ENCODE results near the gene AMN. TPM values are rescaled to one million over a fixed set of nuclear protein-coding genes. Genes with fewer than 3 reads are reported as not detected.

AMN gene
- total and polyA plus RNA-seq, 9 of the 15 experiments (the other 6 are each of a cell fraction or from before 2014, with no cell fraction given) = 0.04 to 0.14 TPM; not detected in 7

GRCh38 chr14:102957222-102957621 lies 34.8 kb downstream of the AMN start:
- in situ Hi-C loops (cut with MboI) (no loop called here), intact Hi-C loops (cut with micrococcal nuclease) (no loop called here)
- H3K27me3 ChIP-seq (ENCODE audit: control insufficient read depth in 2 of 2, insufficient read depth in 2 of 2, low read length in 2 of 2) = no peaks in the 10 kb centered on the region
- ChIA-PET POLR2A (interaction anchor here (0.7 kb wide), 1 partner anchor 470 kb away, joined by 3 read pairs; no protein-coding TSS in a partner anchor), CTCF (ENCODE audit: low intra/inter-chr PET ratio) (no interaction called here)
- no peak overlapping the region for H3K9ac ChIP-seq (ENCODE audit: insufficient read depth in 1 of 2, low read depth in 2 of 2, low read length in 2 of 2)
- H3K36me3 ChIP-seq (ENCODE audit: control insufficient read depth, insufficient read depth, low read length) = peaks cover 29% of the 10 kb centered on the region; the same call in 2 of the 3 replicates
- DNase-seq (ENCODE audit: extremely low read depth in 1 of 4, low spot score in 3 of 4) (no peak), FAIRE-seq (no peak), ATAC-seq (no peak)
- no peak overlapping the region for H3K4me2 ChIP-seq (ENCODE audit: insufficient read depth, low read length)
- BruUV-seq (replicated peaks) = no TSS peak
- no peak overlapping the region for H2AFZ ChIP-seq (ENCODE audit: low read depth, low read length)
- H3K79me2 ChIP-seq (ENCODE audit: control insufficient read depth, insufficient read depth, low read length) = no peaks in the 10 kb centered on the region
- H3K4me1 ChIP-seq (replicated peaks in 1 of 2; ENCODE audit: control insufficient read depth in 2 of 2, insufficient read depth in 2 of 2, low read length in 2 of 2) = peaks cover 0 to 7% of the 10 kb centered on the region in 2 experiments; a peak in 2 of 5 replicates
- no peaks in the 10 kb centered on the region for H3K9me3 ChIP-seq (replicated peaks; ENCODE audit: control insufficient read depth, insufficient read depth, low read depth, low read length)
- no peak overlapping the region for H3K27ac ChIP-seq (ENCODE audit: extremely low read depth, low read depth, low read length)
- no peak overlapping the region for H3K4me3 ChIP-seq
- no peaks in the 10 kb centered on the region for H3K9me1 ChIP-seq (ENCODE audit: control insufficient read depth, insufficient read depth, low read length)
- H4K20me1 ChIP-seq (replicated peaks; ENCODE audit: control insufficient read depth, insufficient read depth, low read length) = no peaks in the 10 kb centered on the region
- 83% methylated on average over 3 of the region's 10 CpGs for WGBS (ENCODE audit: insufficient coverage, low coverage, missing lambda C conversion rate)
- no peak for TF ChIP-seq FOXK1 (CRISPR knock-in tag; IDR thresholded peaks at IDR 0.05; ENCODE audit: borderline replicate concordance)
- no peak for TF ChIP-seq PBX2 (CRISPR knock-in tag; IDR thresholded peaks at IDR 0.05; ENCODE audit: low read depth)
- no peak for TF ChIP-seq PBX2 (tag; conservative IDR thresholded peaks at IDR 0.05; ENCODE audit: low read depth)
- TF ChIP-seq TFAP4 (CRISPR knock-in tag; IDR thresholded peaks at IDR 0.05; ENCODE audit: borderline replicate concordance) = no peak
- TF ChIP-seq E2F3 (CRISPR knock-in tag; IDR thresholded peaks at IDR 0.05) = no peak
- TF ChIP-seq MLX (CRISPR knock-in tag; conservative IDR thresholded peaks at IDR 0.05) = no peak
- no peak for TF ChIP-seq CBX2 (IDR thresholded peaks at IDR 0.05; ENCODE audit: insufficient read depth, low read length, poor library complexity, severe bottlenecking)
- no peak for TF ChIP-seq ELF1 (tag; IDR thresholded peaks at IDR 0.05)
- no peak for TF ChIP-seq ZNF124 (CRISPR knock-in tag; IDR thresholded peaks at IDR 0.05)
- no peak for TF ChIP-seq ZFP36 (IDR thresholded peaks at IDR 0.05; ENCODE audit: low read depth, low read length, partially characterized antibody)
- TF ChIP-seq ZNF398 (CRISPR knock-in tag; IDR thresholded peaks at IDR 0.05) = no peak
- no peak for TF ChIP-seq ARID3A (IDR thresholded peaks at IDR 0.05; ENCODE audit: borderline replicate concordance, low read depth, low read length)
- no peak for TF ChIP-seq MXD1 (CRISPR knock-in tag; IDR thresholded peaks at IDR 0.05; ENCODE audit: borderline replicate concordance, poor library complexity, severe bottlenecking)
